HG03558 (cell line): ENCODE measurements around the gene OBP2B.
"Not testable (repeated sequence)": the region's sequence is repeated elsewhere in the genome, so short reads cannot be mapped to it uniquely, and the experiment has no call there.

Source experiments
- ATAC-seq: cut with Tn5 transposase; IDR thresholded peaks from one replicate; pipeline ENCODE4 v1.9.1; 2021; ENCODE audit warnings: moderate number of reproducible peaks; ENCODE audit not compliant: unreplicated experiment; ENCODE audit errors: extremely low read depth

OBP2B gene

DNA sequence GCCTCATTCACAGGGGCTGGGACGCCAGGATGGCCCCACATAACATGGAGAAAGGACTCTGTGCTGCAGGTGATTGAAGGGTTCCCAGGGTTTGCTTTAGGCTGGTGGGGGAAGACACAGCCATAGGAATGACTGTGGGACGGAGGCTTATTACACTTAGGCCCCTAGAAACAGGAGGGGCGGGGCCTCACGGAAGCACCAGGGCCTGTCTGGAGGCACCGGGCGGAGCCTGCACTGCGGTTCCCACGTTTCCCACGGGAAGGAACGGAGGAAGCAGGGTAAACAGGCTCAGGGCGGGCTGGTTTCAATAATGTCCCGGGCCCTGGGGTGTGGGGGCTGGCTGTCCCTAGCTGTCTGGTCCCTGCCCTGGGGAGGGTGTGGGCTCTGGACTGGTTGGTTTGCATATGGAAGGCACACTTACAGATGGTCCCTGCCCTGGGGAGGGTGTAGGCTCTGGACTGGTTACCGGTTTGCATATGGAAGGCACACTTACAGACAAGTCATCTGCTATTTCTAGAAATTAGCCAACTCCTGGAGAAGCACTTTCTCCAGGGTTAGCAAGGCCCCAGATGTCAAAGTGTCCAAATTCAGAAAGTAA, 14.2 kb upstream of the OBP2B start:
- ATAC-seq, result not testable (repeated sequence)

DNA sequence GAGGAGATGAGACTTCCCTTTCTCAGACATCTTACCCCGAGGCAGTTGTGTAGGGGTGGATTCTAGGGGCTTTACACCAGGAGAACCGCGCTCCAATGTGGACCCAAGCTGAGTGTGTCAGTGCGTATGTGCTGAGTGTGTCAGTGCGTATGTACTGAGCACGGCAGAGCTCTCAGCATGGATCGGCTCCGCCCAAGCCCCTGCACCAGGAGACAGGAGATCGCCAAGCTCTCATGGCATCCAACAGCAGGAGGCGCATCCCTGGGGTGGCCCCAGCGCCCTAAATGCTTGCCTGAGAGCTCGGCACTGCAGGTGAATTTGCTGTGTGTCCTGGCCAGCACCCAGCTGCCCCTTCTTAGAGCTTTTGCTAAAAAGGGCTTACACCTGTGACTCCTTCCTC, 12.9 kb upstream of the OBP2B start:
- ATAC-seq, result not testable (repeated sequence)

- no peak for ATAC-seq
Observed at GRCh38 chr9:133221177-133221809, 12.2 kb upstream of the OBP2B start.

- ATAC-seq, result not testable (repeated sequence)
Observed at GRCh38 chr9:133218049-133218975, 9.3 kb upstream of the OBP2B start.

DNA sequence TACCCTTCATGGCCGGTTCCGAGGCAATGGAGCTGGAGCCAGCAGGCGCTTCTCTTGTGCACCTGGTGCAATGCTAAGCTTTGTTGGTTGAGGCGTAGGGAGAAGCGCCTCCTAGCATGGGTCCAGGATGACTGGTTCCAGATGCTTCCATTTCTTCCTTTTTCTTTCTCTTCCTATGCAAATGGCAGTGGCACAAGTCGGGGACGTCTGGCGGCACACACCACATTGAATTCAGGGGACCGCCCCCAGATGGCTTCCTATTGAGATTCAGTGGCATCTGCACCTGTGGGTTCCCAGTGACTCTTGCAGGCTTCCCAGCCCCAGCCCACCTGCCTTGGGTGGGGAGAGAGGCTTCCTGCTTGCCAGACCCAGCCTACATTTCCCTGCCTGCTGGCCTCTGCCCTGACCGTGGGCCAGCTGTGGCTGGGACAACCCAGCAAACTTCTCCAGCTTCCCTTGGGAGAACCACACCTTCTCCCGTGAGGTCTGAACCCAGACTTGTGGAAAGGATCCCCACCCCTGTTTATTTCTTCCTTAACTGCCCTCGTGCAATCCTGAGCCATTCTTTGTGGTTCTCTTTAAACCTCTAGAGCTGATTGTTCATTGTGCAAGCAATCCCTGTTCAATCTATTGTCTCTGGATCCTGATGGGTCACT, 8.4 kb upstream of the OBP2B start:
- ATAC-seq, result not testable (repeated sequence)

GRCh38 chr9:133214276-133214675, 5.2 kb upstream of the OBP2B start:
- not testable (repeated sequence) for ATAC-seq

DNA sequence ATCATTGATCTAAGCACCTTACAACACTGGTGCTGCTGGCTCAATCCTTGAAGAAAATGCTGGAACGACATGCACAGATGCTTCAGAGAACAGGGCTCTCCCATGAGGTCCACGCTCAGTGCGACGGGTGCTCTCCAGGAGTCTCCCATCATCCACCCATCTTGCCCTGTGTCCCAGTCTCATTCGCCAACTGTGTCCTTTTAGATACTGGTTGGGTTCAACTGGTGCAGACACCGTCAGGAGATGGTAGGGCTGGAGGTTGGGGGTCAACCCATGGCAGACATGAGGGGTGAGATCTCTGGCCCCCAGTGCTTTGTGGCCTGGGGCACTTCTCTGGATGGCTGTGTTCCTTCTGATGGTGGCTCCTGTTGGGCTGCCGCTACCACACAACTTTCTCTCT, 1.6 kb upstream of the OBP2B start:
- ATAC-seq, result no peak

GRCh38 chr9:133210202-133210532, 1.1 kb upstream of the OBP2B start:
- no peak for ATAC-seq

- ATAC-seq, result not testable (repeated sequence)
Observed at GRCh38 chr9:133209327-133210201, 514 bp upstream of the OBP2B start.

DNA sequence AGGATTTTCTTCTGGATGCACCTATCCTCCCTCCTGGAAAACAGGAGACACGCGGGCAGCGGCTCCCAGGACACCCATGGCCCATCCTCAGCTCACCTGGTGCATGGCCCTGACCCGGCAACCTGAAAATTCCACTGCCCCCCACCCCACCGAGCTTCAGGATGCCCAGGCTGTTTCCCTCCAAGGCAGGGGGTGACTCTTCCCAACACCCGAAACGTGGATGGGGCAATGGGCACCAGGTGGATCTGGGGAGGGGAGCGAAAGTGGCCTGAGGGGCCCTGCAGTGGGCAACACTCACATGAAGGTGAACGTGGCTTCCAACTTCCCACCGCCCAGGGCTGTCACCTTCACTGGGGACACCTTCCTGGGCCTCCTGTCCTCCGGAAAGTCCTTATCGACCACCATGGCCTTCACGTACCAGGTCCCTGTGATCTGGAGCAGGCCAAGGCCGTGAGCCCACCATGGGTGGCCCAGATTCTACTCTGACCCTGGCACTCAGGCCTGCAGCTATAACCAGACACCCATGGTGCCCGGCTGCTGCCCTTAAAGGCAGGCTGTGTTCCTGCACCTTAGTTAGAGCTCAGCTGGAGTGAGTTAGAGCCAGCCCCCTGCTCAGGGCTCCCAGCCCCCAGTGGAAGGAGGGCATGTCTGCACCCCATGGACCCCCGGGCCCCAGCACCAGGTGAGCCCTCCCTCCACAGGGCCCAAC, 725 bp downstream of the OBP2B start:
- not testable (repeated sequence) for ATAC-seq

DNA sequence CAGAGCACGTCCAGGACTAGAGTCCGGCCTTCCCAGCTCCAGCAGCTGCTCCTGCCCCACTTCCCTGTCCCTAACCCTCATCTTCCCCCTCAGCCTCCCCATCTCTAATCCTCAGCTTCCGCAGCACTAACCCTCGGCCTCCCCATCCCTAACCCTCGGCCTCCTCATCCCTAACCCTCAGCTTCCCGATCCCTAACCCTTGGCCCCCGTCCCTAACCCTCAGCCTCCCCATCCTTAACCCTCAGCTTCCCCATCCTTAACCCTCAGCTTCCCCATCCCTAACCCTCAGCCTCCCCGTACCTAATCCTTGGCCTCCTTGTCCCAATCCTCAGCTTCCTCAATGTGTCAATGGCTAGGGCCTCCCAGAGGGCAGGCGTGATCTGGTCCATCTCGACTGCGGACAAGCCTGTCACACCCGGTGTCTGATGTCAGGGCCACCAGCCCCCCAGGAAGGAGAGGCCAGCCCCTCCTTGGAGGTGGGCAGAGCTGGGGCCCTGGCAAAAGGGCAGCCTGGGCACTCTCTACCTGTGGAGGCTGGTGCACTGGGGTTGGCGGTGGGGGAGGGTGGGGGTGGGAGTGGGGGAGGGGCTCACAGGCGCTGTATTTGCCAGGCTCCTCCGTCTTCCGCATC, 1.4 kb downstream of the OBP2B start:
- no peak for ATAC-seq

GRCh38 chr9:133207021-133207531, 2.0 kb downstream of the OBP2B start:
- ATAC-seq, result no peak

- no peak for ATAC-seq
Observed at GRCh38 chr9:133205996-133206931, 2.8 kb downstream of the OBP2B start.

DNA sequence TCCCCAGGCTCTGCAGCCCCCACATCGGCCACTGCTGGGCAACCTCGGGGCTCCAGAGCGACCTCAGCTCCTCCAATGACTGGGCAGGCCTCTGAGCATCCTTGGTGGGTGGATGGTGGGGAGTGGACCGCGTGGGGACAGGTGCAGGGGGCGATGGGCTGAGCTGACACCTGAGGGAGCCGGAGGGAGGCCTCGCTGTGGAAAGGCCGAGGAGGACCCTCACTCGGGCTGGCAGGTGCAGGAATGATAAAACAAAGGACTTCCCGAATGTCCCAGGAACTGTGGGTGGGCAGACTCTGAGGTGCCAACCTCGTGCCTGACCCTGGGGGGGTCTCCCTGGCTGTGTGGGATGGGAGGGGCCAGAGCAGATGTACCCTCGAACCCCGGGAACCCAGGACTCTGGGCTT, 3.6 kb downstream of the OBP2B start:
- ATAC-seq, result not testable (repeated sequence)

- ATAC-seq, result no peak
Observed at GRCh38 chr9:133204993-133205336, 4.1 kb downstream of the OBP2B start.

DNA sequence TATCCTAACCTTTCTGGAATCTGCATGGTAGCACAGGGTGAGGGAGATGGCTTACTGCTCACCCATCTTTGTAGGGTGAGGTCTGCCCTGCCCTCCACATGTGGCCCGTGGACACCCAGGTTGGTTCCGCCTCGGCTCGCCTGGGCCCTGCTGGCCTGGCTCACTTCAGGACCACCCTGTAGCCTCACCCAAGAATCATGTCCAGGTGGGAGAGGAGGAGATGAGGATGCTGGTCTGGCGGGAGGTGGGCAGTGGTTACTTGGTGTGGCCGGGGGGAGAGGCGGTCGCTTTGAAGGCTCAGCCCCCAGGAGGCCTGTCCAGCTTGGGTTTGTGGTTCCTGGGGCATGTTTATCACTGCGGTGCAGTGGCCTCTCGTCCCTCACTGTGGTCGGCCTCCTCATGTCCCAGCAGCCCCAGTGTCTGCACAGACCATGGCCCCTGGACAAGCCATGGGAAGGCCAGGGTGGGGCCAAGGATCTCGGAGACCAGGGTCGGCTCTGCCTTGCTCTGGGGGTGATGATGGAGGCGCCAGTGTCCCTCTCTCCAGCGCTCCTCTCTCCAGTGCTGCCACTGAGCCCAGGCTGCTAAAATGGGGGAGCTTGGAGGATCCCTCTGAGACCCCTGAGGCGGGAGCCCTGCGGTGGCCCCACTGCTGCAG, 4.6 kb downstream of the OBP2B start:
- ATAC-seq, result no peak

DNA sequence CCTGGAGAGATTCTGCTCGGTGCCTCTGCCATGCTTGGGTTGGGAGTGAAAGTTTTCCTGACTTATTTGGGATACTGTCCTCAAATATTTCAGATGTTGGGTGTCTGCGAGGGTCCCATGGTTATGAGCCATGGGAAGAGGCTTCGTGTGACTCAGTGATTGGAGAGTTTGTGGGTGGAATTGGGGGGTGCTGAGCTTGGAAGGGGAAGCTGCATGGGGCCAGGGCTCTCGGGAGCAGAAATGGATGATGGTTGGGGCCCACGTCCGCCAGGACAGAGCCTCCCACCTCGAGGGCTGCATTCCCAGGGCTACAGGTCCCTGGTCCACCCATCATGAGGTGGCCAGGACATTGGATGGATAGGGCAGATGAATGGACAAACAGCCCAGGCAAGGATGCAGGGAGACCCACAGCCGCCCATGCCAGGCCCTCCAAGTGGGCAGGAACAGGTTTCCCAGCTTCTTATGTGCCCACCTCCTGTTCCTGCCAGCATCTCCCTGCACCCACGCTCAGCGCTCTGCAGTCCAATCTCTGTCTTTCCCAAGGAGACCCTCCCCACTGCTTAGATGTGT, 5.5 kb downstream of the OBP2B start:
- ATAC-seq, result no peak
